Thyroid gland (tissue), 4 donors: ENCODE data around the gene ANKRD55. TPM values are rescaled to one million over a fixed set of nuclear protein-coding genes. Genes with fewer than 3 reads are reported as not detected.
A peak's percentile ranks its signal among the peaks of the same experiment; 100 is the strongest.

ENCODE experiments used
- DNase-seq, 2 donors: peaks; one replicate each; pipeline ENCODE4 v3.0.0-alpha.2; 2019
- H3K27ac ChIP-seq, 3 donors: fragments of 200-600 bp; sonication (generic); 1 replicate in 2 of 3; 2 replicates in 1 of 3; pipeline ENCODE4 v1.5.1; 2016 to 2019; ENCODE audit warnings: mild to moderate bottlenecking in 1 of 3, moderate library complexity in 1 of 3
- H3K27me3 ChIP-seq: fragments of 200-600 bp; sonication (generic); one replicate; pipeline ENCODE4 v1.5.1; 2019
- H3K36me3 ChIP-seq, 2 donors: fragments of 200-600 bp; sonication (generic); one replicate each; pipeline ENCODE4 v1.5.1; 2016 to 2019
- H3K4me1 ChIP-seq, 2 donors: fragments of 200-600 bp; sonication (generic); one replicate each; pipeline ENCODE4 v1.5.1; 2017 to 2019
- H3K4me3 ChIP-seq, 3 donors: fragments of 200-600 bp; sonication (generic); replicated peaks in 1 of 3; 1 replicate in 2 of 3; 2 replicates in 1 of 3; pipeline ENCODE4 v1.5.1; 2016; ENCODE audit warnings: mild to moderate bottlenecking in 1 of 3
- H3K9me3 ChIP-seq: fragments of 200-600 bp; sonication (generic); one replicate; pipeline ENCODE4 v1.5.1; 2017
- POLR2A ChIP-seq, 2 donors: fragments of 450-650 bp; IDR thresholded peaks; one replicate each; pipeline ENCODE4 v1.6.1; 2017; ENCODE audit warnings: antibody characterized with exemption in 2 of 2, mild to moderate bottlenecking in 2 of 2, moderate library complexity in 1 of 2
- WGBS, 2 donors: methylation state at CpG; one replicate each; pipeline ENCODE4 v1.1.5; 2017; 5-methylcytosine and 5-hydroxymethylcytosine counted together
- intact Hi-C: fragments of 100-400 bp; cut with DNase I; formaldehyde crosslinking; loops from one replicate; pipeline ENCODE4 v1.15.1; 2023
- total RNA-seq, 4 donors: library from RNA; depleted of rRNA; stranded (reverse); fragments of >200 nt; gene quantifications; one replicate each; pipeline ENCODE4 v1.2.3, GENCODE V29; 2016
- TF ChIP-seq, protein P1 (sequence below), 6 experiments: fragments of 200-600 bp in 3 of 6; fragments of 450-650 bp in 3 of 6; sonication (generic) in 3 of 6; IDR thresholded peaks; one replicate each; pipeline ENCODE4 v1.5.1; 2016 to 2019; ENCODE audit warnings: antibody characterized with exemption in 6 of 6, mild to moderate bottlenecking in 2 of 6, inconsistent platforms in 1 of 6, moderate library complexity in 1 of 6

The ANKRD55 gene
- total RNA-seq, 4 donors from 2014 or later: 0.22 to 0.94 TPM; not detected in 2

GRCh38 chr5:56190497-56190896 lies 42.6 kb downstream of the ANKRD55 start:
- H3K4me1 ChIP-seq: no peaks in the 10 kb centered on the region
- peak in 1 of 2 donors; percentile 18 for DNase-seq
- H3K27me3 ChIP-seq: no peaks in the 10 kb centered on the region
- H3K9me3 ChIP-seq: no peaks in the 10 kb centered on the region
- intact Hi-C loops: no loop called here
- 73 to 78% methylated on average over 2 of the region's 2 CpGs for WGBS, 2 donors
- no peaks in the 10 kb centered on the region for H3K36me3 ChIP-seq
- no peak overlapping the region for H3K27ac ChIP-seq
- no peak overlapping the region for H3K4me3 ChIP-seq
- TF ChIP-seq, protein P1, sequence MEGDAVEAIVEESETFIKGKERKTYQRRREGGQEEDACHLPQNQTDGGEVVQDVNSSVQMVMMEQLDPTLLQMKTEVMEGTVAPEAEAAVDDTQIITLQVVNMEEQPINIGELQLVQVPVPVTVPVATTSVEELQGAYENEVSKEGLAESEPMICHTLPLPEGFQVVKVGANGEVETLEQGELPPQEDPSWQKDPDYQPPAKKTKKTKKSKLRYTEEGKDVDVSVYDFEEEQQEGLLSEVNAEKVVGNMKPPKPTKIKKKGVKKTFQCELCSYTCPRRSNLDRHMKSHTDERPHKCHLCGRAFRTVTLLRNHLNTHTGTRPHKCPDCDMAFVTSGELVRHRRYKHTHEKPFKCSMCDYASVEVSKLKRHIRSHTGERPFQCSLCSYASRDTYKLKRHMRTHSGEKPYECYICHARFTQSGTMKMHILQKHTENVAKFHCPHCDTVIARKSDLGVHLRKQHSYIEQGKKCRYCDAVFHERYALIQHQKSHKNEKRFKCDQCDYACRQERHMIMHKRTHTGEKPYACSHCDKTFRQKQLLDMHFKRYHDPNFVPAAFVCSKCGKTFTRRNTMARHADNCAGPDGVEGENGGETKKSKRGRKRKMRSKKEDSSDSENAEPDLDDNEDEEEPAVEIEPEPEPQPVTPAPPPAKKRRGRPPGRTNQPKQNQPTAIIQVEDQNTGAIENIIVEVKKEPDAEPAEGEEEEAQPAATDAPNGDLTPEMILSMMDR (IDR thresholded peaks at IDR 0.05): no peak
- TF ChIP-seq POLR2A (IDR thresholded peaks at IDR 0.05): no peak

DNA sequence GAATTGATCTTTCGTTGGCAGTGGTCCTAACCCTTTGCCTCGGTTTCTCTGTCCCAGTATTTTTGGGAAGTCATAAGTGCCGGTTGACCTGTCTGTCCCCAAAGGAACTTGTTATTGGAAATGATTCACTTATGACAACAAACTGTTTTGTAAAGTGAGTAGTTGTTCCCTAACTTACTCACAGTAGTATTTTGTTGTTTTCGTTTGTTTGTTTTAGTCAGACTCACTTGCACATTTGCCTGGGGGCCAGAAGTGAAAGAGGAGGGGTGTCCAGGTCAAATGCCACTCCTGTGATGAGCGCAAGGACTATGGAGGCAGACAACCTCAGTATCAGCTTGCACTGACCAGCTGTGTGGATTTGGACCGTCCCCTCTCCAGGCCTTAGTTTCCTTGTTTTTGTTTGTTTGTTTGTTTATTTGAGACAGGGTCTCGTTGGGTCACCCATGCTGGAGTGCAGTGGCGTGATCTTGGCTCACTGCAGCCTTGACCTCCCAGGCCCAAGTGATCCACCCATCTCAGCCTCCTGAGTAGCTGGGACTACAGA lies 47.3 kb downstream of the ANKRD55 start:
- intact Hi-C loops: no loop called here
- no peak for DNase-seq
- Histone ChIP-seq H3K27me3 (no peaks in the 10 kb centered on the region), H3K4me3 (no peak overlapping the region), H3K36me3 (no peaks in the 10 kb centered on the region), H3K27ac (no peak overlapping the region), H3K9me3 (no peaks in the 10 kb centered on the region), H3K4me1 (peaks cover 0 to 21% of the 10 kb centered on the region in 2 donors)
- 89 to 91% methylated on average over 8 of the region's 8 CpGs for WGBS, 2 donors
- TF ChIP-seq POLR2A (IDR thresholded peaks at IDR 0.05): no peak
- TF ChIP-seq, protein P1 (IDR thresholded peaks at IDR 0.05): no peak

- no peaks in the 10 kb centered on the region for H3K9me3 ChIP-seq
- no peak overlapping the region for H3K4me3 ChIP-seq
- intact Hi-C loops: no loop called here
- DNase-seq: peak; percentile 10 to 19
- WGBS, 2 donors: 40 to 46% methylated on average over 4 of the region's 4 CpGs
- H3K36me3 ChIP-seq: no peaks in the 10 kb centered on the region
- TF ChIP-seq POLR2A (IDR thresholded peaks at IDR 0.05): no peak
- TF ChIP-seq, protein P1 (IDR thresholded peaks at IDR 0.05): no peak
- H3K4me1 ChIP-seq: peaks cover 0 to 21% of the 10 kb centered on the region in 2 donors
- H3K27me3 ChIP-seq: no peaks in the 10 kb centered on the region
- peak overlapping the region in 1 of 3 donors; percentile 41 for H3K27ac ChIP-seq
Observed at GRCh38 chr5:56183506-56183905, 49.6 kb downstream of the ANKRD55 start.

GRCh38 chr5:56179442-56179841 lies 53.7 kb downstream of the ANKRD55 start:
- H3K4me3 ChIP-seq: no peak overlapping the region
- H3K9me3 ChIP-seq: no peaks in the 10 kb centered on the region
- intact Hi-C loops: no loop called here
- H3K36me3 ChIP-seq: no peaks in the 10 kb centered on the region
- no peak for DNase-seq
- 83% methylated on average over 2 of the region's 2 CpGs for WGBS, 2 donors
- no peaks in the 10 kb centered on the region for H3K27me3 ChIP-seq
- no peak overlapping the region for H3K27ac ChIP-seq
- TF ChIP-seq POLR2A (IDR thresholded peaks at IDR 0.05): no peak
- TF ChIP-seq, protein P1 (IDR thresholded peaks at IDR 0.05): no peak
- peaks cover 0 to 32% of the 10 kb centered on the region in 2 donors for H3K4me1 ChIP-seq

GRCh38 chr5:56178823-56179222 lies 54.3 kb downstream of the ANKRD55 start:
- H3K4me1 ChIP-seq: peaks cover 0 to 28% of the 10 kb centered on the region in 2 donors
- no peak for TF ChIP-seq POLR2A (IDR thresholded peaks at IDR 0.05)
- TF ChIP-seq, protein P1 (IDR thresholded peaks at IDR 0.05): no peak
- no peak overlapping the region for H3K4me3 ChIP-seq
- no peak overlapping the region for H3K27ac ChIP-seq
- intact Hi-C loops: no loop called here
- no peaks in the 10 kb centered on the region for H3K9me3 ChIP-seq
- 88 to 94% methylated on average over 2 of the region's 2 CpGs for WGBS, 2 donors
- DNase-seq: no peak
- H3K27me3 ChIP-seq: no peaks in the 10 kb centered on the region
- H3K36me3 ChIP-seq: no peaks in the 10 kb centered on the region
